Measurements from ENCODE around the gene CKAP2L. TPM values are rescaled to one million over a fixed set of nuclear protein-coding genes. Genes with fewer than 3 reads are reported as not detected.
A peak's percentile ranks its signal among the peaks of the same experiment; 100 is the strongest.

Gene CKAP2L
- total RNA-seq, 1 donor from 2014 or later, result 2.1 TPM

GRCh38 chr2:112805542-112805941, 41.1 kb upstream of the CKAP2L start:
- H3K4me3 ChIP-seq (ENCODE audit: insufficient read depth, low read depth, low read length), result no peak overlapping the region
- H3K9ac ChIP-seq (ENCODE audit: low read length), result no peak overlapping the region
- H3K36me3 Mint-ChIP-seq (ENCODE audit: low read depth, unreplicated experiment), result no peaks in the 10 kb centered on the region
- H3K27me3 Mint-ChIP-seq (ENCODE audit: low read depth, unreplicated experiment), result no peaks in the 10 kb centered on the region
- peaks cover 12% of the 10 kb centered on the region for H3K4me1 Mint-ChIP-seq (ENCODE audit: low read depth, unreplicated experiment)
- no peaks in the 10 kb centered on the region for H3K36me3 ChIP-seq (ENCODE audit: insufficient read depth, low read length)
- DNase-seq (ENCODE audit: low read depth), result no peak
- TF ChIP-seq CTCF (IDR thresholded peaks at IDR 0.05; ENCODE audit: insufficient read depth, low read depth, low read length) (no peak), EZH2 (IDR thresholded peaks at IDR 0.05; ENCODE audit: insufficient read depth, low read length) (no peak)
- FAIRE-seq, result no peak
- peaks cover 10% of the 10 kb centered on the region for H3K4me1 ChIP-seq (ENCODE audit: insufficient read depth, low read length)
- H3K79me2 ChIP-seq (ENCODE audit: insufficient read depth, low read length), result no peaks in the 10 kb centered on the region
- no peaks in the 10 kb centered on the region for H4K20me1 ChIP-seq (ENCODE audit: insufficient read depth, low read length)
- H3K4me3 Mint-ChIP-seq (ENCODE audit: unreplicated experiment), result no peak overlapping the region
- H2AFZ ChIP-seq (ENCODE audit: low read depth, low read length), result no peak overlapping the region
- no peak overlapping the region for H3K4me2 ChIP-seq (ENCODE audit: low read length)
- H3K9me3 Mint-ChIP-seq (ENCODE audit: unreplicated experiment), result peaks cover 5% of the 10 kb centered on the region
- H3K27me3 ChIP-seq (ENCODE audit: insufficient read depth, low read length), result no peaks in the 10 kb centered on the region
- peak overlapping the region; percentile 5 for H3K27ac Mint-ChIP-seq (ENCODE audit: unreplicated experiment)
- H3K9me3 ChIP-seq (ENCODE audit: insufficient read depth, low read depth, low read length), result no peaks in the 10 kb centered on the region
- no peak overlapping the region for H3K27ac ChIP-seq (ENCODE audit: low read depth, low read length)

- Mint-ChIP-seq H3K36me3 (ENCODE audit: low read depth, unreplicated experiment) (no peaks in the 10 kb centered on the region), H3K27me3 (ENCODE audit: low read depth, unreplicated experiment) (no peaks in the 10 kb centered on the region), H3K4me1 (ENCODE audit: low read depth, unreplicated experiment) (peaks cover 12% of the 10 kb centered on the region), H3K27ac (ENCODE audit: unreplicated experiment) (peak overlapping the region; percentile 95), H3K4me3 (ENCODE audit: unreplicated experiment) (no peak overlapping the region), H3K9me3 (ENCODE audit: unreplicated experiment) (peaks cover 5% of the 10 kb centered on the region)
- TF ChIP-seq EZH2 (IDR thresholded peaks at IDR 0.05; ENCODE audit: insufficient read depth, low read length), result no peak
- no peak for TF ChIP-seq CTCF (IDR thresholded peaks at IDR 0.05; ENCODE audit: insufficient read depth, low read depth, low read length)
- peak overlapping the region; percentile 4 for H3K9ac ChIP-seq (ENCODE audit: low read length)
- H3K4me1 ChIP-seq (ENCODE audit: insufficient read depth, low read length), result peaks cover 10% of the 10 kb centered on the region
- no peaks in the 10 kb centered on the region for H4K20me1 ChIP-seq (ENCODE audit: insufficient read depth, low read length)
- FAIRE-seq (no peak), DNase-seq (ENCODE audit: low read depth) (peak; percentile 68)
- H3K79me2 ChIP-seq (ENCODE audit: insufficient read depth, low read length), result no peaks in the 10 kb centered on the region
- H3K4me2 ChIP-seq (ENCODE audit: low read length), result peak overlapping the region; percentile 21
- H3K27me3 ChIP-seq (ENCODE audit: insufficient read depth, low read length), result no peaks in the 10 kb centered on the region
- H2AFZ ChIP-seq (ENCODE audit: low read depth, low read length), result no peak overlapping the region
- H3K9me3 ChIP-seq (ENCODE audit: insufficient read depth, low read depth, low read length), result no peaks in the 10 kb centered on the region
- no peaks in the 10 kb centered on the region for H3K36me3 ChIP-seq (ENCODE audit: insufficient read depth, low read length)
- no peak overlapping the region for H3K4me3 ChIP-seq (ENCODE audit: insufficient read depth, low read depth, low read length)
- H3K27ac ChIP-seq (ENCODE audit: low read depth, low read length), result peak overlapping the region; percentile 71
Measured at GRCh38 chr2:112803691-112804521, 39.5 kb upstream of the CKAP2L start.

All from astrocyte (in vitro differentiated cells and primary cell).